HG02571 (cell line): Measurements from ENCODE around the gene ARHGAP42.

Experiments used
- ATAC-seq: cut with Tn5 transposase; IDR thresholded peaks from one replicate; pipeline ENCODE4 v1.9.1; 2021; ENCODE audit warnings: mild to moderate bottlenecking, moderate library complexity; ENCODE audit not compliant: unreplicated experiment

Gene ARHGAP42

GRCh38 chr11:100956351-100956750, 269.3 kb downstream of the ARHGAP42 start:
- ATAC-seq: no peak

DNA sequence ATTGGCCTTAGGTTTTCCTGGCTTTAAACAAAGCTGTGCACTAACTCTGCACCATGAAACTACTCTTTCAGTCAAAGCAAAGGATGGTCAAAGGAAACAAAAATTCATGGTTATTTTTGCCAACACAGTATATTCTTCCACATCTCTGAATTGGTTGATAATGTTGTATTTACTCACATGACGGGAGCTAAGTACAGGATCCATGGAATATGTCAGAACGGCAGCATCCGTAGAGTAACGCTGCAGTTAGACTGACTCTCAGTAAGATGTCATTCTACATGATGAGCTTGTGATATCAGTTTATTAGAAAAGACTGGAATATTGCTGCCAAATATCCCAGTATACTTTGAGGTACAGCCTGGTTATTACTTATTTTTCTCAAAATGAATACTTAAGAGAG, 270.4 kb downstream of the ARHGAP42 start:
- ATAC-seq: no peak

GRCh38 chr11:100961633-100962032, 274.5 kb downstream of the ARHGAP42 start:
- ATAC-seq: no peak

DNA sequence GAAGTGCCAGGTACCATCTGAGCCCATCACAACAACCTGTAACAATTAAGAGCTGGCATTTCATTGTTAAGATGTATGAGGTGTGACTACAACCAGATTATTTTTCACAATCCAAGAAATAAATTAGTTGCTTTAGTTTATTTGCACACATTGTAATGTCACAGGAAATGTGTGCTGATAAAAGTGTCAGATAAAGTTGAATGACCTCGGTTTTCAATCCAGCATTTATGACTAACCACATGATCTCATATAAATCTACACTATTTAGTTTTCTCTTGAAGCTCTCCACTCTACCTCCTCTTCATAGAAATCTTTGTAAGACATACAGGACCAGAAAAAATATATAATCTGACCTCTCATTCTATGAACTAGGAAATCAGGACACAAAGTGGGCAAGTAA, 276.3 kb downstream of the ARHGAP42 start:
- no peak for ATAC-seq

- no peak for ATAC-seq
Observed at GRCh38 chr11:100964435-100964834, 277.3 kb downstream of the ARHGAP42 start.

GRCh38 chr11:100965346-100965745, 278.3 kb downstream of the ARHGAP42 start:
- no peak for ATAC-seq

GRCh38 chr11:100966366-100966765, 279.3 kb downstream of the ARHGAP42 start:
- ATAC-seq: no peak

GRCh38 chr11:100969008-100969407, 281.9 kb downstream of the ARHGAP42 start:
- no peak for ATAC-seq

DNA sequence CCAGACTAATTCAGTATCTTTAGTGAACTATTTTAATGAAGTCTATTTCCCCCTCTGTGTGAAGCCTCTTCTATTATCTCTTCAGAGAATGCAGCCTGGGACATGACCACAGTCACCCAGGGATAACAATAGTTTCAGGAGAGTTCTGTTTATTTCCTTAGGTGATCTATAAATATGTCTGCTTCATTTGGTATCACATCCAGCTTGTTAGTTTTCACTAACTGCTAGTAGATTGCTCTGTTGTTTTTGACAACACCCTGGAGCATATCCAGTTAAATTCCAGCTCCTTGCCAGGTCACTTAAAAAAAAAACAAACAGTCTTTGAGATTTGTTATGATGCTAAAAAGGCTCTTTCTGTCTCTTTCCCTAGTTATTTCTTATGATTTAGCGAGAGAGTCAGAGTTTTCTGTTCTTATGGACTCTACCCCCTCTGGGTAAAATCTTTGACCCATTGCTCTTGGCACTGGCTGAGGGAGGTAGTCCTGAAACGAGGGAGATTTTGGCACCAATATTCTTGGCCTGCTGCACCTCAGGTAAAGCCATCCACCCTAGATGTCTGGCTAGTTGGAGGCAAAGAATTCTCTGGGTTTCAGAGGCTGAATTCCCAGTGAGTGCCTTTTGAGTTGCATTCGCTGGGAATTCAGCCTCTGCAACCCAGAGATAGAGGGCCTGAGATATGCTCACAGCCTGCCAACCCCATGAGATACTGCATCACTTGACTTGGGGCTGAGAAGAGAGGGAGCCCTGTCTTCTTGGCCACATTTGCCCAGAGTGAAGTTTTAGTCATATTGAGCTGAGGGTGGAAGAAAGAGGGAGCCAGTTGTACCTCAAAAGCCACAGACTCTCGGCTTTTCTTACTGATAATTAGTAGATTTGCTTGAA, 283.4 kb downstream of the ARHGAP42 start:
- ATAC-seq: no peak

DNA sequence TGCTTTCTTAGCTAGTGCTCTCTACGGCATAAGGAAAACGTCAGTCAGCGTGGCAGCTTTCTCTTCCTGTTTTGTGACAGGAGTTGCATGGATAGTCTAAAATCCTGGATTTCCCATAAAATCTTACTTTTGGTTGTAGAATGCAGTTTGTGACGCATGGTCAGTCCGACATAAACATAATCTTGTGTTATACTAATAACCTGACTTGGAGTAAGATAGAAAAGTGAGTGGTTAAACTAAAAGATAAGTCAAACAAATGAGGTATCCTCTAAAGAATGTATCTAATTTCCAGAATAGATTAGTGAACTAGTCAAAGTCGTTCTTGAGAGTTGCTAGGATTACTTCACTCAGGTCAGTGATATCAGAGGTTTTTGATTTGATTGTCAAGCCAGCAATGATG, 285.0 kb downstream of the ARHGAP42 start:
- no peak for ATAC-seq

GRCh38 chr11:100978442-100978841, 291.4 kb downstream of the ARHGAP42 start:
- no peak for ATAC-seq

GRCh38 chr11:100978939-100979338, 291.9 kb downstream of the ARHGAP42 start:
- ATAC-seq: no peak

GRCh38 chr11:100980156-100980555, 293.1 kb downstream of the ARHGAP42 start:
- no peak for ATAC-seq

DNA sequence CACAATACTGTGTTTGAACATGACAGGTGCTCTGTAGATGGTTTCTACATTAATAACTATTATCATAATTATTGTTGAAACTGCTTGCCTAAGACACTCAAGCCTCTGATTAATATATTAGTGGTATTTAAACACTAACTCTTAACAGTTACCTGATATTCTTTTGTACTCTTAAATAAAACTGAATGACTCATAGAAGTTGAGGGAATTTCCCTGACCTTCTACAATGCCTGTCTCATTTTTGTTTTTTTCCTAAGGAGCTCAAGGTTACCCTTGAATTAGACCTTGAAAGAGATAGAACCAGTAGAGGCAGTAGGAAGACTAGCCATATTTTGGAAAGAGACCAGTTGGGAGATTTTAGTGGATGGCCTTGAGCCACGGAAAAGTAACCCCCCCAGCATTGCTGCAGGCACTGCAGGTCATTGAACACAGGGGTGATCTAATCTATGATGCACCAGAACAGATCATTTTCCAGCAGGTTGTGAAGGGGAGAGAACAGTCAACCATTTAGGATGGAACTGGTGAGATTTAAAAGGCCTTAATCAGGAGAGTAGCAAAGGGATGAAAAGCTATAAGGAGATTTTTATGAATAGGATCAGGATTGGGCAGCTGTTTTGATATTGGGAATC, 294.2 kb downstream of the ARHGAP42 start:
- ATAC-seq: no peak

DNA sequence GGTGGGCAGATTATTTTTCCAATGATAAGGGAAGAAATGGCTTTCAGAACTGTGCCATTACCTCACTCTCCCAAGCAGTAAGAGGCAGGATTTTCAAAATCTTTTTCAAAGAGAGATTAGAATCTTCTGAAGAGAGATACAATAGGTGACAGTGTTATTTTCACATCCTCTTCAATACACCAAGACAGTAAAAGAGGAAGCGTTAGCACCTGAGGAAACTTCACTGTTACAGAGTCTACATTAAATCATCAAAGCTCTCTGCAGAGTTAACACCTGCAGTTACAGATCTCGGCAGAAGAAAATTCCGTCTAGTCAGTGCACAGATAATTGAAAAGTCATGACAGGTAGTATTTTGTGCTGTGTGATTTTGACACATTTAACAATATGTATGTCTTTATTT, 297.6 kb downstream of the ARHGAP42 start:
- ATAC-seq: no peak

GRCh38 chr11:100990931-100991330, 303.8 kb downstream of the ARHGAP42 start:
- no peak for ATAC-seq

- no peak for ATAC-seq
Observed at GRCh38 chr11:100991541-100991940, 304.5 kb downstream of the ARHGAP42 start.

- no peak for ATAC-seq
Observed at GRCh38 chr11:100994966-100995365, 307.9 kb downstream of the ARHGAP42 start.

- no peak for ATAC-seq
Observed at GRCh38 chr11:100999756-101000155, 312.7 kb downstream of the ARHGAP42 start.

- ATAC-seq: no peak
Observed at GRCh38 chr11:101003468-101003867, 316.4 kb downstream of the ARHGAP42 start.

GRCh38 chr11:101008961-101009689, 322.0 kb downstream of the ARHGAP42 start:
- ATAC-seq: no peak

DNA sequence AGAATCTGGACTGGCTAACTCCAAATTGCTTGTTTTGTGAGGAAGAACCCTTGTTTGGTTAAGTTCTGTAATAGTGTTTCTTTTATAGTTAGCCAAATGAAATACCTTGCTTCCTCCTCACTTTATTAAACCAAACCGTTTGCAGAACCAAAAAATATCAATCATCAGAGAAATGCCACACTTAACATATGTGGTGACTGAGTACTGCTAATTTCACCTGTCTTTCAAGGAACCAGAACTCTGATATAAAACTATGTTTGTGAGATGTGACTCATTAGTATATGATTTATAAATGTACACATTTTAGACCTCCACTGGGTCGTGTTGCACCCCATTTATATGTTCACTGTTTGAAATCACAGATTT, 322.6 kb downstream of the ARHGAP42 start:
- ATAC-seq: no peak
